C4-2B (cell line): ENCODE data around the gene RBM10.

ENCODE experiments used
- H3K27ac ChIP-seq: fragments of 450-650 bp; 2 replicates; pipeline ENCODE4 v1.5.1; 2017
- CTCF ChIP-seq: fragments of 450-650 bp; conservative IDR thresholded peaks from 2 replicates; pipeline ENCODE4 v1.5.1; 2017; ENCODE audit warnings: mild to moderate bottlenecking
- ZFX ChIP-seq: fragments of 450-650 bp; IDR thresholded peaks from 2 replicates; pipeline ENCODE4 v1.6.1; 2017

The RBM10 gene

DNA sequence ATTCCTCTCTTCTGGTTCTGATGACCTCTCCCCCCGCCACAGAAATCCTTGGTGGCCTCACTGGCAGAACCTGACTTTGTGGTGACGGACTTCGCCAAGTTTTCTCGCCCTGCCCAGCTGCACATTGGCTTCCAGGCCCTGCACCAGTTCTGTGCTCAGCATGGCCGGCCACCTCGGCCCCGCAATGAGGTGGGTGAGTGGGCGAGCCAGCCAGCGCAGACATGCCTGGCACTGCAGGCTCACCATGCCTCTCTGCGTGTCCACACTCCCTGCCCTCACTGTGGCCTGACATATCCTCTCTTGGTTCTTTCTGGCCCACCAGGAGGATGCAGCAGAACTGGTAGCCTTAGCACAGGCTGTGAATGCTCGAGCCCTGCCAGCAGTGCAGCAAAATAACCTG, 57.3 kb downstream of the RBM10 start:
- TF ChIP-seq ZFX (no peak), CTCF (no peak)
- H3K27ac ChIP-seq = no peak overlapping the region

DNA sequence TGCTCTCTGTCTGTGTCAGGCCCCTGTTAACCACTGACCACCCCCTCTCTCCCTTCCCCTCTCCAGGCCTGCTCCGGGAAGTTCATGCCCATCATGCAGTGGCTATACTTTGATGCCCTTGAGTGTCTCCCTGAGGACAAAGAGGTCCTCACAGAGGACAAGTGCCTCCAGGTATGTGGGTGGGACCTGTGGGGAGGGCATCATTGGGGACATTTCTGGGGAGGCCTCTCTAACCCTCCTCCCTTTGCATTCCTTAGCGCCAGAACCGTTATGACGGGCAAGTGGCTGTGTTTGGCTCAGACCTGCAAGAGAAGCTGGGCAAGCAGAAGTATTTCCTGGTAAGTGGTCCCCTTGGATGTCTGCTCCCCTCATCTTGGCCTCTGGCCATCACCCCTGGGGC, 57.9 kb downstream of the RBM10 start:
- no peak for TF ChIP-seq ZFX
- TF ChIP-seq CTCF = no peak
- H3K27ac ChIP-seq = no peak overlapping the region

DNA sequence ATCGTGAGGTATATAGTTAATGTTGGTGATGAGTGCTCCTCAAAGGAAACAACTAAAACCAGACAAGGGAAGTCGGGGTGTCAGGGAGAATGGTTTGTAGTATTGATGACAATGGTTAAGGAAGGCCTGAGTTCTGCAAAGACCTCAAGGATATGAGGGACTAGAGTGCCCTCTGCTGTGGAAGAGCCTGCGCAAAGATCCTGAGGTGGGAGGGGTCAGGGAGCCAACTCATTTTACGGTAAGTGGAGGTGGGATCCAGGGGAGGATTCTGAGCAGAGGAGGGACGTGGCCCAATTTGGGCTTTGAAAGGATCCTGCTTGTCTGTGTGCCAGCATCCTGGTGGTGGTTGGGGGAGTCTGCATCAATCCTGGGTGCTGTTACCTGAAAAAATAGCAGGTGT, 59.9 kb downstream of the RBM10 start:
- no peak overlapping the region for H3K27ac ChIP-seq
- TF ChIP-seq ZFX = no peak
- TF ChIP-seq CTCF = no peak

DNA sequence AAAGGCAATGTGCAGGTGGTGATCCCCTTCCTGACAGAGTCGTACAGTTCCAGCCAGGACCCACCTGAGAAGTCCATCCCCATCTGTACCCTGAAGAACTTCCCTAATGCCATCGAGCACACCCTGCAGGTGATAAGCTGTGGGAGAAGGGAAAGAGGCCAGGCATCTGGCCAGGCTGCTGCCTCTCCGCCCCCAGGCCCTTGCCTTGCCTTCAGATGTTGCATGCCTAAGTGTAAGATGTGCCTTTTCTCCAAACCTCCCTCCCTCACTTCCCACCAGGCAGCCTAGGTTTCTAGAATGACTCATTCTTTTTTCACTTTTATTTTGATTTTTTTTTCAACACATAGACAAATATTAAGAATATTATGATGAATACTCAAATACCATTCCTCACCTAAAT, 61.3 kb downstream of the RBM10 start:
- H3K27ac ChIP-seq = no peak overlapping the region
- TF ChIP-seq CTCF = no peak
- TF ChIP-seq ZFX = no peak

DNA sequence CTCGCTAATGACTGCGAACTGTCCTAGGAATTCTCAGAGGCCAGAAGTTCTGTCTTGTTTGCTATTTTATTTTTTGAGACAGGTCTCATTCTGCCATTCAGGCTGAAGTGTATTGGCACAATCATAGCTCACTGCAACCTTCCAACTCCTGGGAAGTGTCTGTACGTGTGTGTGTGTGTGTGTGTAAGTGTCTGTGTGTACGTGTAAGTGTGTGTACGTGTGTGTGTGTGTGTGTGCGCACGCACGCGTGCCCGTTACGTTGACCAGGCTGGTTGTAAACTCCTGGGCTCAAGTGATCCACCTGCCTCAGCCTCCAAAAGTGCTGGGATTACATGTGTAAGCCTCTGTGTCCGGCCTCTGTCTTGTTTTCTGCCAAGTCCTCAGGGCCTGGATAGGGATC, 63.1 kb downstream of the RBM10 start:
- TF ChIP-seq CTCF (no peak), ZFX (no peak)
- H3K27ac ChIP-seq = no peak overlapping the region

DNA sequence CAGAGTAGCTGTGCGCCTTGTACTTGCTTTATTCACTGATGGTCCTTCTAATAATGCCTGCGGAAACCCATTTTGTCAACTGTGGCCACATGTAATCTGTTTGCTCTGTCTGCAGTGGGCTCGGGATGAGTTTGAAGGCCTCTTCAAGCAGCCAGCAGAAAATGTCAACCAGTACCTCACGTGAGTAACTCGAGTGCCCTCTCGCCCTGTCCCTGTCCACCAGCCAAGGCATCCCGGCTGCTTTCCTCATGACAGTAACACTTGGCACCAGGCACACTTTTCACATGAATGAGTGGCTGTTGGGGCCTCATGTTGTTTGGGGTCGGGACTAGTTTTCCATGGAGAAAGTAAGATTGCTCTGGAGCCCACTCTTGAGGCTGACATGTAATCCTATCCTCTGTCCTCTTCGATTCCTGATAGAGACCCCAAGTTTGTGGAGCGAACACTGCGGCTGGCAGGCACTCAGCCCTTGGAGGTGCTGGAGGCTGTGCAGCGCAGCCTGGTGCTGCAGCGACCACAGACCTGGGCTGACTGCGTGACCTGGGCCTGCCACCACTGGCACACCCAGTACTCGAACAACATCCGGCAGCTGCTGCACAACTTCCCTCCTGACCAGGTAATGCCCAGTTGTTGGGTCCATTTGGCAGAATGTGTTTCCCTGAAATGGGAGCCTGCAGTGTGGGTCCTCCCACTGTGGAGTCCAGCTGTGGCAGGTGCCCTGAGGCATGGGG, 64.7 kb downstream of the RBM10 start:
- H3K27ac ChIP-seq = no peak overlapping the region
- TF ChIP-seq CTCF (no peak), ZFX (no peak)

DNA sequence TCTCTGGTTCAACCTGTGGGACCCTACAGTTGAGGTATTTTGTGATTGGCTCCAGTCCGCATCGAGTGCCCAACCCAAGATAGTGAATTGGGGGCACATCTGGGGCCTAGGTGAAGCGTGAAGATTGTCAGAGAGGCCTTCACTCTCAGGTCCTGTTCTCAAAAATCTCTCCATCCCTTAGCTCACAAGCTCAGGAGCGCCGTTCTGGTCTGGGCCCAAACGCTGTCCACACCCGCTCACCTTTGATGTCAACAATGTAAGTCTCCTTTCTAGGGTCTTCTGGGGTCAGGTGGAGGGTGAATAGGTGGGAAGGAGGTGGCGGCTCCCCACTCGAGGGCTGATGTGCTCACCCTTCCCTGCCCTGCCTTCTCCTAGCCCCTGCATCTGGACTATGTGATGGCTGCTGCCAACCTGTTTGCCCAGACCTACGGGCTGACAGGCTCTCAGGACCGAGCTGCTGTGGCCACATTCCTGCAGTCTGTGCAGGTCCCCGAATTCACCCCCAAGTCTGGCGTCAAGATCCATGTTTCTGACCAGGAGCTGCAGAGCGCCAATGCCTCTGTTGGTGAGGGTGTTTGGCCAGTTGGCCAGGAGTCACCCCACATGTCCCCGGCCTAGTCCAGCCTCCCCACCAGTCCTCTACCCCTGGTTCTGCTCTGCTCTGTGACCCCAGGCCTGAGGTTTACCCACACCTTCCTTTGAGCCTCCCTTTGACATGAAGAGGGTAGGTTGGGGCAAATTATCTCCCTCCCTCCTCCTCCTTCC, 65.8 kb downstream of the RBM10 start:
- TF ChIP-seq CTCF (no peak), ZFX (no peak)
- H3K27ac ChIP-seq = no peak overlapping the region
